ENCODE results near the gene KMT2E.
"Not testable (repeated sequence)": the region's sequence is repeated elsewhere in the genome, so short reads cannot be mapped to it uniquely, and the experiment has no call there.

KMT2E gene

DNA sequence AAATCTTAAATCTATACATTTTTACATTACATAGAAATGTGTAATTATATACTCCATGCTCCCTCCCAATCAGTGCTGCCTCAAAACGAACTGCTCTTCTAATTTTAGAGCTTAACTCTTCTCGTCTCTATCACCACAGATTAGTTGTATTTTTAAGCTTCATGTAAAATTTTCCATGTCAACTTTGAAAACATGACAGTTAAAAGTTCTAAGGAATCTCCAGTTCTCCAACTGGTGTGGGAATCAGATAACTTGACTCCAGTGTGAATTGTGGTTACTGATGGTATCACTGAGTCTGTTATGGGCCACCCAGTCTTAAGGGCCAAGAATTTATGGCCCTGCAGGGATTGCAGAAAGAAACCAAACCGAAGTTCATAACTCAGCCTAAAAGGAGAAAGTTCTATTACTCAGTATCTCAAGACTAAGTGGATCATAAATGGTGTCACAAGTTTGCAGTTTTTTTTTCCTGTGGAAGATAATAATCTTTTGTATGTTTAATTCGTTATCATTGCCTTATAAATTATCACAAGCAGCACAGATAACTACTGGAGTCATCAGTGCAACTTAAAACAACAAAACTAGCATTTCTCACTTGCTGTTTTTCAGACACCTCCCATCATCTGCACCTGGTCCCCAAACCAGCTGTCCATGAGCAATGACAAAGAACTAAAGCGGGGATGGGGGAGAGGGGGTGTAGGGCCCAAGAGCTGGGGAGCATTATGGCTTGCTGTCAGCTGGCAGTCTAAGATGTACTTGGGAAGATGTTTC, 31.5 kb upstream of the KMT2E start:
- no peak for DNase-seq (ENCODE audit: low read depth)

DNA sequence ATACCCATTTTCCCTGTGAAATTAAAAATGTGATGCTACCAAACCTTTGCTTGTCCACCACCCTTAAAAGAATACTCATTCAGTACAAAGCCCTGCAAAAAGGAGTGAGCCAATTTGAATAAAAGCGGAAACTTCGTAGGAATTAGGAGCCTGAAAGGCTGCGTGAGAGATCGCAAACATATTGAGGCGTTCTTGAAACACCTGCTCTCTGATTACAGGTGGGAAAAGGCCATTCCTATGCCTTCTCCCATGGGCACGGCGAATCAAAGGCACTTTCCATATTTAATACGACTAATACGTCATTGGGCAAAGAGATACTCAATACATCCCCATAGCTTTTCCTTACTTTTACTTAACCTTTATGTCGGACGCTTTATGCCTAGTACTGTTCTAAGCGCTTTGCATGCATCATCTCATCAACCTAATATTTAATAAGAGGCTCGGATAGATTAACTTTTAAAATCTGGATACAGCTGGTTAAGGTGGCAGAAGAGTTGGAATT, 30.9 kb upstream of the KMT2E start:
- DNase-seq (ENCODE audit: low read depth): no peak

DNA sequence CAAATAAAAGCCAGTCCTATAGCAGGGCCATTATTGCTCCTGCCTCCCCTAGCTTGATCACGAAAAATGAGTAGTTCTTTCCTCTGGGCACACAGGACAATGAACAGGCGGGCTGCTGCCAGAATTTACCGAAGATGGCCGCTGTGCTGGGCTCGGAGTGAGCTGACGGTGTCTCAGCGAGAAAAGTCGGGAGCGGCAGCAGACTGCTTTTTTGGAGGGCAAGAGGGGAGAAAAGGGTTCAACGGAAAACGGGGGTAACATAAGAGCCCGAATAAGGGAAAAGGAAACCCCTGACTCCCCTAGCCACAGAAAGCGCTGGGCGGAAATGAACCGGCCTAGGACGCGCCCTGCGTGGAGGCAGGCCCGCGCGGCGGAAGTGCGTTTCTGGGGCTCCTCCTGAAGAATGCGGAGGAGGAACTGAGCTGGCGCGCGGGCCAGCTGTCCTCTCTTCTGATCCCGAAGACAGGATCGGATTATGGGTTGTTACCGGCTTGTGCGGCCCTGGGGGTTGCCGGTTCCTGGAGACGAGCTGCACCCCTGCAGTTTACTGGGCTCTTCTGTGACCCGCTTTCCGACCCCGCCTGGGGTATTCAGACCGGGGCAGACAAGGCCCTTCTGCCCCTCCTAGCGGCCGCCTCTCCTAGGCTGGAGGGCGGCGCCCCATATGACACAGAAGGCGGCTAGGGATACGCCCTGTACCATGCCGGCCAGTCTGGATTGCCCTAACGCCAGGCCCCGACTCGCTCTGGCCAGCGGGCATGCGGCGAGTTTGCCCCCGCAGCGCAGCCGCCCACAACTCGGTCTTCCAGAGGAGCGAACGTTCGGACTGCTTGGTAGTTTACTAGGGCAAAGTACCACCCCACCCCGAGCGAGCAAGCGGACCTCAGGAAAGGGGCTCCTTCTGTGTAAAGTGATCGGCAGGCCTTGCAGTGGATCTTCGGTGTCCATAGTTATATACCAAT, 30.1 kb upstream of the KMT2E start:
- DNase-seq (ENCODE audit: low read depth): peak; percentile 71

DNA sequence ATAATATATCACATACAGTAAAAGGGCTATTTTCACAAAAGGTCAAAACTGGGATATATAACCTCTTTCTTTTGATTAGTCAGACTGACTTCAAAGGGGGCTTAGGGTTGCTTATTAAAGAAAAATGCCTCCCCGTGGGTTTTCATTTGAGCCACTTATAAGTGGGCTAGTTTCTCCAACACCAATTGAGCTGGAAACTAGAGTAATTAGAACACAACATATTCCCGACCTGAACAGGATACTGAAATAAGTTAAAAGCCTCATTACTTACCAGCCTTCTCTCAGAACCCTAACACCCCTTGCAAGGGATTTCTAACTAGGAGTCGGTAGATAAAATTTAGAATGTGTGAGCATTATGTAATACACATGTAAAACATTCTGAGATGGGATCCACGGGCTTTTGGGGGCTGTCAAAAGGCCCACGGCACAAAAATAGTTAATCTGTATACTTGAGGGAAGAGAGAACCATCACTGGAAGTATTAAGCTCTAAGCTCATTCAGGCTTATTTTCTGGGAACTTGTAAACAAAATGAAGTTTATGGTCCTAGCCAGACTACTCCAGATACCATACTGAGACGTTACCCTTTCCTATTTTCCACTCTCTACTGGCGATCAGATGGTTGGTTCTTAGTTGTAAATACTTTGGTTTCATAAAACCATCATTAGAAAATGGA, 29.3 kb upstream of the KMT2E start:
- DNase-seq (ENCODE audit: low read depth): no peak

DNA sequence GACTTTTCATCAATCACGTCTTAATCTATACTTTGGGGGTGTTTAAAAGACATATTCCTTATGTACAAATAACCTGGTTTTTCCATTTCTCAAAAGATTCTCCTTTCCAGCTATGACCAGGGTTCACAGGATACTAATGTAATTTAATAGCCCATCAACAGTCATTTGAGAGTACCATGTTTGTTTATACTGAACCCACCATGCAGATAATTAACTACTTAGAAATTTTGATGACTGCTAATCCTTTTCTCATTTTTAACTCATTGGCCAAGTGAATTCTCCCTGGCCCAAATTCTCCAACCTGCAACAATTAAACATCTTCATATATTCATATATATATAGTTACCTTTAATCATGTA, 28.8 kb upstream of the KMT2E start:
- DNase-seq (ENCODE audit: low read depth): no peak

DNA sequence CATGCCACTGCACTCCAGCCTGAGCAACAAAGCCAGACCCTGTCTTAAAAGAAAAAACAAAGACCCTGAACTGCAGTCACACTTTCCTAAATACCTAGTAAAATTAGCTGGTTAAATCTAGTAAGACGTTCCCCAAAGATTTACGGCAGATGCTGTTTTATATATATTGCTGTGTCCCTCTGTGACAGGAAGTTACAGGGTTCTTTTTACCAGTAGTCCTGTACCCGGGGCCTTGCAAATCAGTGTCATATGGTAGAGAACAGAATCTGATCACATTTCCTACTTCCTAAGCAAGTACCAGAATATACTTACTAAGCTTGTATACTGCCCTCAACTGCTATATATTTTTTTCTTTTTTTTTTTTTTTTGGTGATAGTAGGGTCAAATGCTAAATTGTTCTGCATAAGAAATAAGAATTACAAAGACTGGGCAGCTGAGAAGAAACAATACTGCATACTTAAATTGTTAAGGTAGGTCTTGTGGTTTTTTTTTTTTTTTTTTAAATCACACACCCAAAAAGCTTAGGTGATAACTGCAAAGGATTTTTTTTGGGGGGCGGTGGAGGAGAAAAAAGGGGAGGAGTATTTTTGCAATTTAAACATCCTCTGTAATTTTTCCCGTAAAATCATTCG, 27.3 kb upstream of the KMT2E start:
- DNase-seq (ENCODE audit: low read depth): no peak

DNA sequence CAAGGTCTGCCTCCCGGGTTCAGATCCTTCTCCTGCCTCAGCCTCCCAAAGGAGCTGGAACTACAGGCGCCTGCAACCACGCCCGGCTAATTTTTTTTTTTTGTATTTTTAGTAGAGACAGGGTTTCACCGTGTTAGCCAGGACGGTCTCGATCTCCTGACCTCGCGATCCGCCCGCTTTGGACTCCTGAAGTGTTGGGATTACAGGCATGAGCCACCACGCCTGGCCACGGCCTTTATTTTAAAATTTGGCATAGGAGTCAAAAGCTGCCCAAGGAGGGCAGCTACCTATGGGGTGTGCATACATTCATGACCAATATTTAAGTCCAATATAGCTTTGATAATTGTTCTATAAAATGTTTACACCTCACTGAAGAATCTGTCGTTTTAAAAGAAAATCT, 26.6 kb upstream of the KMT2E start:
- DNase-seq (ENCODE audit: low read depth): not testable (repeated sequence)

DNA sequence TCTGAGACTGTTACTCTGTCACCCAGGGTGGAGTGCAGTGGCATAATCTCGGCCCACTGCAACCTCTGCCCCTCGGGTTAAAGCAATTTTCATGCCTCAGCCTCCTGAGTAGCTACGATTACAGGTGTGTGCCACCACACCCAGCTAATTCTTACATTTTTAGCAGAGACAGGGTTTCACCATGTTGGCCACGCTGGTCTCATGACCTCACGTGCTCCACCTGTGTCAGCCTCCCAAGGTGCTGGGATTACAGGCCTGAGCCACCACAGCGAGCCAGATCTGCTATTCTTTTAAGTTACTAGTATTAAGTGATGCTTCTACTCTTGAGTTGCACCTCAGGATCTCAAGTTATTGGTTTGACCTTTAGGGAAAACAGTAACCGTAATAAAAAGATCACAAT, 23.0 kb upstream of the KMT2E start:
- no peak for DNase-seq (ENCODE audit: low read depth)

DNA sequence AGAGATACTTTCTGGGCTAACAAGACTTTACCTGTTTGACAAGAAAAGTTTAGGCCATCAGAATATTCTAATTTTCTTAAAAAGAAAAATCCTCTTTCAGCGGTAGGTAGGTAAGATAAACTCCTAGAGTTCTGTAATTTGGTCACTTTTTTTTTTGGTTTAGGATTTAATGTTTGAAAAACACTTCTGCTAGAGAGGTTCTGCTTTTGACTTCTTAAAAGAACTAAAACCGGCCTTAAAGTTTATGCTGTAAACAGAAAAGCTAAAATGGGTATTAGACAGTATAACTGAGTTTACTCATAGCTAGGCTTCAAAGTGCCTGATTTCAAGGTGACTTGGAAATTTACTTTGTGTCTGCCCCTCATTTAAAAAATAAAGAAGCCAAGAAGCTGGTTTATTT, 21.7 kb upstream of the KMT2E start:
- no peak for DNase-seq (ENCODE audit: low read depth)

DNA sequence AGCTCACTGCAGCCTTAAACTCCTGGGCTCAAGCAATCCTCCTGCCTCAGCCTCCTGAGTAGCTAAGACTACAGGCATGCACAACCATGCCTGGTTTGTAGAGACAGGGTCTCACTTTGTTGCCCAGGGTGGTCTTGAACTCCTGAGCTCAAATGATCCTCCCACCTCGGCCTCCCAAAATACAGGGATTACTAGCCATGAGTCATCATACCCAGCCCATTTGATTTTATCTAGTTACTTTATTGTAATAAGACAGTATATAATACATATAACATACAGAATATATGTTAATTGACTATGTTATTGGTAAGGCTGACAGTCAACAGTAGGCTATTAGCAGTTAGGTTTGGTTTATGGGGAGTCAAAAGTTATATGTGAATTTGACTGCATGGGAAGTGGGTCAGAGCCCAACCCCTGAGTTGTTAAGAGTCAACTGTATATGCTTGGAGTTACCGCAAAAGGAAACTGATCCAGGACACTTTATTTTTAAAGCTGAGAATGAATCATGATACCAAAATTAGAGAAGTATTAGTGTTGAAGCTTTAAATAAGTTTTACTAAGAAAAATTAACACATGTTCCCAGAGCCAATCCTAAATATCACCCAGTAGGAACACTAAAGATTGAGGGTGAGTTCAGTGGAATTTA, 20.7 kb upstream of the KMT2E start:
- no peak for DNase-seq (ENCODE audit: low read depth)

DNA sequence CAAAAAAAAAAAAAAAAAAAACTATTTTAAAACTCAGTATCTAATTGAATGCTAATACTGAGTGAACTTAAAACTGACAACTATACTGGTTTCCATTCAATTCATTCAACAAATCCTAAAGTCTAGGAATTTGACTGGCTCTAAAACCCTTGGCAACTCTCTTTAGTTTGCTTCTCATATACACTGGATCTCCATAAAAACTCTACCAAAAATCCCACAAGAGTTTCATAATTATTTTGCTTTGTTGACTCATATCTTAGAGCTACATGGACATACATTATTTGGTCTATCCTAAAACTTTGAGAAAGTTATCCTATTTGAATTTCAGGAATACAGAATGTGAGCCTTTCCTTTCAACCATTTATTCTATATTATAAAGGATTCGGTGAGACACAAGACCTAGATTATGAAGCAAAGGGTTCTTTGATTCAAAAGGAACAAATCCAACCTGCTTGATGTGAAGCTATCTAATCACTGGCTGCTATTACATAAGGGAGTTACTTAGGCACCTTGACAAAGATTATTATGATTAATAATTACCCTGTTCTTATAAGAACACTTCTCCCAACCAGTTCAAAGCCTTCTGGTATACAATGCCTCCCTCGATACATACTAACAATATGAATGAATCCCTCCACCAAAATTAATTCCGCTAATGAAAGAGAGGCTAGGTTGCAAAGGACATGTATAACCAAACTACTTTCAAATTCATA, 15.8 kb upstream of the KMT2E start:
- no peak for DNase-seq (ENCODE audit: low read depth)

DNA sequence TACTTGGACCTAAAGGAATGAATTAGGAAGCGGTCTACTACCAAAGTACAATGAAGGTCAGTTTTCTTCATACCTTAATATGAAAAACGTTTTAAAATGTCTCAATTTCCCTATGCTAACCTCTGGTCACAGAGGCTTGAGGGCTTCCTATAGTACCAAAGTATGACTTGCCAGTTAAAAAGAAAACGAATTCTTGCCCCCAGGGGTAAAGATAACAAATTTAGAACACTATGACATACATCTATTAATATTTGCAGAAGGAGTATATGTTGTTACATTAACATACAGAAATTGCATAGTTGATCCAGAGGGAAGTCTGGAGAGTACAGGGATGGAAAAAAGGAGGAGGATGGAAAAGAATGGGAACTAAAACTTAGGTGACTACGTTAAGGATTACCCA, 13.8 kb upstream of the KMT2E start:
- no peak for DNase-seq (ENCODE audit: low read depth)

DNA sequence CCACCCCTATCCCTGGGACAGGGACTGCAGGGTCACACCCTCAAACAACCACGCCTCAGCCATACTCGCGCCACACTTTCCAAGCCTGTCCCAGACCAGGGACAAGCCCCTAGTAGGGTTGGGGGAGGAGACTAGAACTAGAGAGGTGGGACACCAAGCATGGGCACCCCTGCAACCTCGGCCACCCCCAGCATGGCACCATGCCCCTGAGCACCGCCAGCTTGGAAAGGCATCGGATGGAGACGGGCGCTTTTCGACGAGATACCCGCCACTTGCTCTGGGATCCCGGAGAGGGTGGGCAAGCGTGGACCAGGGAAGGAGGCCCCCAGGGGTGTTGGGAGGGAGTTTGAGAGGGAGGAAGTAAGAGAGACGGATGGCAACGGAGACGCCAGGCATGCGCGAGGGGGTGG, 13.1 kb upstream of the KMT2E start:
- DNase-seq (ENCODE audit: low read depth): no peak

DNA sequence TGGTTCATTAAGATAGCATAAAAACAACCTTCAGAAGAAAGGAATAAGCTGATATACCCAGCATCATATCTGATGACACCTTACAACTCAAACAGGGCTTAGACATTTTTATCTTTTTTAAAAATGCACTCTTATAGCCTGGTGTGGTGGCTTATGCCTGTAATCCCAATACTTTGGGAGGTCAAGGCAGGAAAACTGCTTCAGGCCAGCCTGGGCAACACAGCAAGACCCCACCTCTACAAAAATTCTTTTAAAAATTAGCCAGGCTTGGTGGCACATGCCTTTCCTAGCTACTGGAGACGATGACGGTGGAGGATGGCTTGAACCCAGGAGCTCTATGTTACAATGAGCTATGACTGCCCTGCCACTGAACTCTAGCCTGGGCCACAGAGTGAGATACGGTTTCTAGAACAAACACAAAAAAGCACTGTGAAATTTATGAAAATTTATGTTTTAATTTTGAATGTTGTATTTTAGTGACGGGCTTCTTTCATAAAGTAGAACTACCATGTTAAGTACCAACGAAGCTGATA, 12.3 kb upstream of the KMT2E start:
- DNase-seq (ENCODE audit: low read depth): no peak

DNA sequence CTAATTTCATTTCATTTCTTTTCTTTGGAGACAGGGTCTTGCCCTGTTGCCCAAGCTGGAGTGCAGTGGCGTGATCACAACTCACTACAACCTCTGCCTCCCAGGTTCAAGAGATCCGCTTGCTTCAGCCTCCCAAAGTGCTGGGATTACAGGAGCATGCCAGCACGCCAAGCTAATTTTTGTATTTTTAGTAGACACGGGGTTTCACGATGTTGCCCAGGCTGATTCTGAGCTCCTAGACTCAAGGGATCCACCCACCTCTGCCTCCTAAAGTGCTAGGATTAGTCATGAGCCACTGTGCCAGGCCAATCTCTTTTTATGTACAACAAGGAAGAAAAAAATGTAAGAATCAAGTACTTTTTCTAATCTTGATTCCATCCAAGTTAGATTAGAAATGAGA, 10.7 kb upstream of the KMT2E start:
- DNase-seq (ENCODE audit: low read depth): peak; percentile 68

DNA sequence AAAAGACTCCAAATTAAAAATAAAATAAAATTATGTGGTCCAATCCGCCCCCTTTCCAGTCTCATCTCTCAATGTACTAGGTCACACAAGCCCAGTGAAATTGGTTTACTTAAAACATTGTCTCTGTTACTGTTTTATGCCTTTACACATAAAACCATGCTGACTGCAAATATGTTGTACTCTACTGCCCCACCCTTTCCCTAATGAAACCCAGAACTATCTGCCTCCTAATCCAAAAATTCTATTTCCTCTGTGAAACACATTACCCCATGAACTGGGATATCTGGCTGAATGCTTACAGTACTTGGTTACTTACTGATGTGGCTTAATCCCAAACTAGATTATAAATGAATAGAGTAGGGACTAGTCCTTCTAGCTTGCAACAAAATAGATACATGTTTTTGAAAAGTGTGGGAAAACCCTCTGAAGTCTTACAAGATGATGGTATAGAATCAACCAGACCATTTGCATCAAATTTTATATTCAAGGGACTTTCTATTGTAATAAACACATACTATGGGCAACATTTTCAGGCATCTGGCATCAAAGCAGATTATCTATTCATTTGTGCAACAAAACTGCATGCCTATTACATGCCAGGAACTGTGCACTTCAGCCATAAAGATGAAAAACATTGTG, 10.0 kb upstream of the KMT2E start:
- no peak for DNase-seq (ENCODE audit: low read depth)

DNA sequence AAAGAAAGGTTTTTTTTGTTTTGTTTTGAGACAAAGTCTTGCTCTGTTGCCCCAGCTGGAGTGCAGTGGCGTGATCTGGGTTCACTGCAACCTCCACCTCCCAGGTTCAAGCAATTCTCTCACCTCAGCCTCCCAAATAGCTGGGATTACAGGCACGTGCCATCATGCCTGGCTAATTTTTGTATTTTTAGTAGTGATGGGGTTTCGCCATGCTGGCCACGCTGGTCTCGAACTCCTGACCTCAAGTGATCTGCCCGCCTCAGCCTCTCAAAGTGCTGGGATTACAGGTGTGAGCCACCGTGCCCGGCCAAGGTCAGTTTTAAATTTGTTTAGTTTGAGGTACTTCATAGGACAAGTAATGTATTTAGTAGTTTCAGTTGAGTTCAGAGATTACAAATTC, 9.0 kb upstream of the KMT2E start:
- not testable (repeated sequence) for DNase-seq (ENCODE audit: low read depth)

DNA sequence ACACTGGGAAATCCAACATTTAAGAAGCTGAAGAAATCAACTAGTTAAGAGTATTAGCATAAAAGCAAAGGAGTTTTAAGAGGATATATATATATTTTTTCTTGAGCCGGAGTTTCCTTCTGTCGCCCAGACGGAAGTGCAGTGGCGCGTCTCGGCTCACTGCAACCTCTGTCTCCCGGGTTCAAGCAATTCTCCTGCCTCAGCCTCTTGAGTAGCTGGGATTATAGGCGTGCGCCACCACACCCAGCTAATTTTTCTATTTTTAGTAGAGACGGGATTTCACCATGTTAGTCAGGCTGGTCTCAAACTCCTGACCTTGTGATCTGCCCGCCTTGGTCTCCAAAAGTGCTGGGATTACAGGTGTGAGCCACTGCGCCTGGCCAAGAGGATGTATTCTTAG, 8.5 kb upstream of the KMT2E start:
- not testable (repeated sequence) for DNase-seq (ENCODE audit: low read depth)

DNA sequence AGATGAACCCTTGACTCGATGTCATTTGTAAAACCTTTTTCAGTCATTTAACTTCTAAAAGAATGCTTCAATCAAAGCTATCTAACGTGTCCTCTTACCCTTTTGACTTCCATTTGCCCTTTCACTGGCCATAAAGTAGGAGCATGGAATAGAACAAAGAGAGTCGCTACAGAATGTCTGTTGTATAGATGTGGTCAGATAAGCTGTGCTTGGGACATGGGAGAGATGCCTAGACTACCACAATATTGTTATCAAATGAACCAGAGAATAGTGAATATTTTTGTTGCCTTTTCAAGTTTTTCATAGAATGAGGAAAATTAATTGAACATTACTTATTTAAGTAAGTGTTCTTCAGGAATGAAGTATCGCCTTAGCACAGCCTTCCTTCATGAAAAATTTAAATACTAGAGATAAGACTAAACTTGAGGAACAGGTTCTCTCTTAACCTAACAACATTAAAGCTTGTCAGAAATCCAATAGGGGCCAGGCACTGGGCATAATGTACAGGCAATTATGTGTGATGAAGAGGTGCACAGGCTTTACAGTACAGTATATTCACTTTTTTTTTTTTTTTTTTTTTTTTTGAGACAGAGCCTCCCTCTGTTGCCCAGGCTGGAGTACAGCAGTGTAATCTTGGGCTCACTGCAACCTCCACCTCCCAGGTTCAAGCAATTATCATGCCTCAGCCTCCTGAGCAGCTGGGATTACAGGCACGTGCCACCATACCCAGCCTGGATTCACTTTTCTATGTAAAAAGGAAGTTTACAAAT, 7.5 kb upstream of the KMT2E start:
- no peak for DNase-seq (ENCODE audit: low read depth)

All from GM04504 (cell line).